ENCODE data around the gene HPGD.

HPGD gene

GRCh38 chr4:174449944-174450785 is 72.1 kb downstream of the HPGD start:
- H3K4me3 ChIP-seq (ENCODE audit: low read depth, low read length) = no peak overlapping the region
- no peak for DNase-seq (ENCODE audit: low read depth)
- no peak for TF ChIP-seq CTCF (conservative IDR thresholded peaks at IDR 0.05; ENCODE audit: low read depth, low read length)

DNA sequence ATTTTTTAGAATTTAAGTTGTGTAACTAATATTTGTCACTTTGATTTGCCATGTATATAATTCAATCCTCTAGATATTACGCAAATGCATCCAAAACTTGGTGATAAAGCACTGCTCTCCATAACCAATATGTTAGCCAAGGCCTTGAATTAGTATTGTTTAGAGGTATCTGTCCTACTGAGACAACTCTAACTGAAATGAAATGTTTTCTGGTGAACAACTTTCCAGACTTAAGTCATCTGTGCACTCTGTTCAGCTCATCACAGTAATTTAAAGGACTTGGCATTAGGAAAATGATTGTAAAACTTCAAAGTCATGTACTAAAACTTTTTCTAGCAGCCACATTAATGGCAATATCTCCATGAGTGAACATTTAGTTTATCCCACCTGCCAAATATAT is 73.1 kb downstream of the HPGD start:
- no peak for DNase-seq (ENCODE audit: low read depth)
- no peak overlapping the region for H3K4me3 ChIP-seq (ENCODE audit: low read depth, low read length)
- TF ChIP-seq CTCF (conservative IDR thresholded peaks at IDR 0.05; ENCODE audit: low read depth, low read length) = no peak

GRCh38 chr4:174444390-174444789 is 77.9 kb downstream of the HPGD start:
- DNase-seq (ENCODE audit: low read depth) = no peak
- TF ChIP-seq CTCF (conservative IDR thresholded peaks at IDR 0.05; ENCODE audit: low read depth, low read length) = no peak

More at GRCh38 chr4:174444390-174444789, 77.9 kb downstream of the HPGD start:
- no peak overlapping the region for H3K4me3 ChIP-seq (ENCODE audit: low read depth, low read length)
